Mucosa of stomach (tissue), 1 donor: ENCODE measurements around the gene NAB1.

ENCODE experiments used
- H3K27me3 ChIP-seq: one replicate; pipeline ENCODE4 v1.7.0; 2013; ENCODE audit warnings: mild to moderate bottlenecking, low read length; ENCODE audit not compliant: control insufficient read depth, insufficient read depth
- H3K36me3 ChIP-seq: one replicate; pipeline ENCODE4 v1.7.0; 2013; ENCODE audit warnings: low read length; ENCODE audit not compliant: control insufficient read depth, insufficient read depth
- H3K4me1 ChIP-seq: one replicate; pipeline ENCODE4 v1.7.0; 2013; ENCODE audit warnings: mild to moderate bottlenecking, low read length; ENCODE audit not compliant: control insufficient read depth, insufficient read depth
- H3K4me3 ChIP-seq: one replicate; pipeline ENCODE4 v1.7.0; 2013; ENCODE audit warnings: low read length
- H3K9ac ChIP-seq: one replicate; pipeline ENCODE4 v1.7.0; 2013; ENCODE audit warnings: mild to moderate bottlenecking, low read length, moderate library complexity
- H3K9me3 ChIP-seq: one replicate; pipeline ENCODE4 v1.7.0; 2013; ENCODE audit warnings: mild to moderate bottlenecking, low read length, moderate library complexity; ENCODE audit not compliant: control insufficient read depth
- donor health status: Pancreatic carcinoma.

NAB1 gene

GRCh38 chr2:190662754-190663153 is 13.9 kb downstream of the NAB1 start:
- H3K9me3 ChIP-seq = no peaks in the 10 kb centered on the region
- no peak overlapping the region for H3K9ac ChIP-seq
- H3K4me3 ChIP-seq = no peak overlapping the region
- H3K36me3 ChIP-seq = peaks cover 3% of the 10 kb centered on the region
- peaks cover 5% of the 10 kb centered on the region for H3K4me1 ChIP-seq
- no peaks in the 10 kb centered on the region for H3K27me3 ChIP-seq

GRCh38 chr2:190663348-190663747 is 14.5 kb downstream of the NAB1 start:
- Histone ChIP-seq H3K27me3 (no peaks in the 10 kb centered on the region), H3K36me3 (peaks cover 3% of the 10 kb centered on the region), H3K9me3 (no peaks in the 10 kb centered on the region), H3K4me1 (peaks cover 5% of the 10 kb centered on the region), H3K4me3 (no peak overlapping the region), H3K9ac (no peak overlapping the region)

- Histone ChIP-seq H3K9ac (no peak overlapping the region), H3K36me3 (peaks cover 3% of the 10 kb centered on the region), H3K4me1 (peaks cover 5% of the 10 kb centered on the region), H3K9me3 (no peaks in the 10 kb centered on the region), H3K4me3 (no peak overlapping the region), H3K27me3 (no peaks in the 10 kb centered on the region)
Observed at GRCh38 chr2:190663839-190664238, 15.0 kb downstream of the NAB1 start.

- Histone ChIP-seq H3K36me3 (peaks cover 3% of the 10 kb centered on the region), H3K9ac (no peak overlapping the region), H3K4me3 (no peak overlapping the region), H3K27me3 (no peaks in the 10 kb centered on the region), H3K4me1 (peaks cover 5% of the 10 kb centered on the region), H3K9me3 (no peaks in the 10 kb centered on the region)
Observed at GRCh38 chr2:190664240-190664639, 15.4 kb downstream of the NAB1 start.

GRCh38 chr2:190666895-190667294 is 18.0 kb downstream of the NAB1 start:
- Histone ChIP-seq H3K36me3 (no peaks in the 10 kb centered on the region), H3K4me3 (no peak overlapping the region), H3K9me3 (no peaks in the 10 kb centered on the region), H3K9ac (no peak overlapping the region), H3K27me3 (no peaks in the 10 kb centered on the region), H3K4me1 (peaks cover under 1% of the 10 kb centered on the region)

GRCh38 chr2:190668892-190669291 is 20.0 kb downstream of the NAB1 start:
- Histone ChIP-seq H3K9me3 (no peaks in the 10 kb centered on the region), H3K27me3 (no peaks in the 10 kb centered on the region), H3K9ac (no peak overlapping the region), H3K4me3 (no peak overlapping the region), H3K4me1 (peaks cover 3% of the 10 kb centered on the region), H3K36me3 (no peaks in the 10 kb centered on the region)

- Histone ChIP-seq H3K27me3 (no peaks in the 10 kb centered on the region), H3K36me3 (no peaks in the 10 kb centered on the region), H3K9me3 (no peaks in the 10 kb centered on the region), H3K9ac (no peak overlapping the region), H3K4me3 (no peak overlapping the region), H3K4me1 (peaks cover 3% of the 10 kb centered on the region)
Observed at GRCh38 chr2:190670182-190670946, 21.5 kb downstream of the NAB1 start.

GRCh38 chr2:190674966-190675650 is 26.2 kb downstream of the NAB1 start:
- no peaks in the 10 kb centered on the region for H3K27me3 ChIP-seq
- no peak overlapping the region for H3K9ac ChIP-seq
- H3K4me3 ChIP-seq = no peak overlapping the region
- H3K9me3 ChIP-seq = no peaks in the 10 kb centered on the region
- peaks cover 8% of the 10 kb centered on the region for H3K4me1 ChIP-seq
- H3K36me3 ChIP-seq = no peaks in the 10 kb centered on the region

- Histone ChIP-seq H3K4me1 (peaks cover 14% of the 10 kb centered on the region), H3K4me3 (no peak overlapping the region), H3K27me3 (no peaks in the 10 kb centered on the region), H3K36me3 (no peaks in the 10 kb centered on the region), H3K9ac (no peak overlapping the region), H3K9me3 (no peaks in the 10 kb centered on the region)
Observed at GRCh38 chr2:190677255-190677654, 28.4 kb downstream of the NAB1 start.

GRCh38 chr2:190678444-190679162 is 29.7 kb downstream of the NAB1 start:
- no peaks in the 10 kb centered on the region for H3K36me3 ChIP-seq
- no peak overlapping the region for H3K4me3 ChIP-seq
- no peaks in the 10 kb centered on the region for H3K27me3 ChIP-seq
- H3K9me3 ChIP-seq = no peaks in the 10 kb centered on the region
- H3K4me1 ChIP-seq = peaks cover 12% of the 10 kb centered on the region
- H3K9ac ChIP-seq = no peak overlapping the region

GRCh38 chr2:190679391-190679790 is 30.5 kb downstream of the NAB1 start:
- H3K9me3 ChIP-seq = no peaks in the 10 kb centered on the region
- H3K36me3 ChIP-seq = no peaks in the 10 kb centered on the region
- H3K4me3 ChIP-seq = no peak overlapping the region
- H3K4me1 ChIP-seq = peaks cover 12% of the 10 kb centered on the region
- H3K9ac ChIP-seq = no peak overlapping the region
- H3K27me3 ChIP-seq = no peaks in the 10 kb centered on the region
